Measurements from ENCODE around the gene KIF1A.

KIF1A gene

DNA sequence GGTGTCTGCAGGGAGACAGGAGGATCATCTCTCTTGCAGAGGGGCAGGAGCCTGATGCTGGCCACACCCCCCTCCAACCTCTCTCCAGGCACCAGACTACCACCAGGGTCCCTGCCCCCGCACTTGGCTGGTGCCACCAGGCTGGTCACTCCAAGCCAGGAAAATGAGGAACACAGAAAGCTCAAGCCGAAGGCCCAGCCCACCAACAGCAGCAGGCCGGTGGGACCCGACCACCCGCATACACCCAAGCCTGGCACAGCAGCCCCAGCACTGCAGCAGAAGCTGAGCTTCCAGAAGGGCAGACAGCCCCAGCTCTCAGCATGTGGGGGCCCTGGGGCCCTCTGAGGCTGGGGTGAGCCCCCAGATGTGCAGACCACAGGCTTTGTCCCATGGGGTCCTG, 52.7 kb downstream of the KIF1A start:
- DNase-seq (ENCODE audit: low spot score), result no peak

GRCh38 chr2:240766072-240766471, 53.9 kb downstream of the KIF1A start:
- no peak for DNase-seq (ENCODE audit: low spot score)

- no peak for DNase-seq (ENCODE audit: low spot score)
Measured at GRCh38 chr2:240765007-240765406, 55.0 kb downstream of the KIF1A start.

- DNase-seq (ENCODE audit: low spot score), result no peak
Measured at GRCh38 chr2:240764605-240765004, 55.4 kb downstream of the KIF1A start.

DNA sequence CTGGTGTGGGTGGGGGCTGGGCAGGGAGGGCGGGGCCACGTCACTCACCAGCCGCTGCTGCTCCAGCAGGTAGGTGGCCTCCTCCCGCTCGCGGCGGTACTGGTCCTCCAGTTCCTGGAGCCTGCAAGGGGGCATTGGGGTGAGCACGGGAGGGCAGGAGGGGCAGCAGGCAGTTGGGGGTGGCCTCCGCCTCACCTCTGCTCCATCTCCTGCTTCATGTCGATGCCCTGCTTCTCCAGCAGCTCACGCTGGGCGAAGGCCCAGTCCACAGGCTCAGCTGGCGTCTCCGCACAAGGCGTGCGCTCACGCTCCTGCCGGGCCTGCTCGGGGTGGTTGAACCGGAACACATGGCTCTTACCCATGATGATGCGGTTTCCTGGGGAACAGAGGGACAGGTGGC, 57.0 kb downstream of the KIF1A start:
- no peak for DNase-seq (ENCODE audit: low spot score)

- DNase-seq (ENCODE audit: low spot score), result no peak
Measured at GRCh38 chr2:240762249-240762648, 57.8 kb downstream of the KIF1A start.

- DNase-seq (ENCODE audit: low spot score), result no peak
Measured at GRCh38 chr2:240760576-240761246, 59.3 kb downstream of the KIF1A start.

DNA sequence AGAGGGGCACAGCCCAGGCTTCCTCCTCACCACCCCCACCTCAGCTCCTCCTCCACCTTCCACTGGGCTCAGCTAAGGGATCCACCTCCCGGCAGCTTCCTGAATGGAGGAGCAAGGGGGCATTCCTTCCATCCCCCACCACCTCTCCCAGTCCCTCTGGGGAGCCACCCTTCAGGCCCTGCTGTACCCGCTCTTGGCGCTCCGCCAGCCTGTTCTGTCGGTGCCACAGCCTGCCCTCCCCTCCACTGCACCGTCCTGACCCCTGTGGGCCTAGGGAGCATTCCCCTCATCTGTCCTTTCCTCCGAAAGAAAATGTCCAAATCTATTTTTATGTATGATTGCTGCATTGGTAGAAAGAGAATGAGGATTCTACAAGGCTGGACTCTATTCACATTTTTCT, 59.9 kb downstream of the KIF1A start:
- DNase-seq (ENCODE audit: low spot score), result no peak

DNA sequence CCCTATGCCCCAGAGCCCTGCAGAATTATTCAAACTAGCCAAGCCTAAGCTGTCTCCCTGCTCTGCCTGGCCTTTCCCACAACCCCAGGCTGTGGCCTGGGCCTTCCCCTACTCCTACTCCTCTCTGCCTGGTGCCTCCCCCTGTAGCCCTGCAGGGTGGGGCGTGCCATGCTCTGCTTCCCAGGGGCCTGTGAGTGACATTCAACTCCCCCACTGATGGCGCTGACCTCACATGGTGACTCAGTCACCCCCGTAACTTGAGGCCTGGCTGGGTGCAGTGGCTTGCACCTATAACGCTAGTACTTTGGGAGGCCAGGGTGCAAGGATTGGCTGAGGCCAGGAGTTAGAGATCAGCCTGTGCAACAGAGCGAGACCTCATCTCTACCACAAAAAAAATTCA, 60.6 kb downstream of the KIF1A start:
- DNase-seq (ENCODE audit: low spot score), result no peak

DNA sequence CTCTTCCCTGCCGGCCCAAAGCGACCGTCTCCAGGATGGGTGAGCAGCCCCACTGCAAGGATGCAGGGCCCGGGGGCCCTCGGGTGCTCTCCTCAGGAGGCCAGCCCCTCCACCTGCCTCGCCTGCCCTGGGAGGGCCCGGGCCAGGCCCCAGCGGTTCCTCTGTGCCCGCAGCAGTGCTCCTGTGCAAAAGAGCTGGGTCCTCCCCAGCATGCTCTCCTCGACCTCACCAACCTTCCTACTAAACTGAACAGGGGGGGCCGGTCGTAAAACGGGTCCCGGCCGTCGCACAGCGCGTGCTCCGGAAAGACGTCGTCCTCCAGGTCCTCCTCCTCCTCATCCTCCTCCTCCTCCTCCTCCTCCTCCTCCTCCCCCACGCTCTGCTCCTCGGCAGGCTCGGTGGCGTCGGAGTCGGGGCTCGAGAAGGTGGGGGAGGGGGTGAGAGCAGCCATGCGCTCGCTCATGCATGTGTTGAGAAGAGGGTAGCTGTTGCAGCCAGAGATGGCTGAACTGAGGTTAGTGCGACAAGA, 62.9 kb downstream of the KIF1A start:
- no peak for DNase-seq (ENCODE audit: low spot score)

GRCh38 chr2:240752209-240752608, 67.8 kb downstream of the KIF1A start:
- DNase-seq (ENCODE audit: low spot score), result no peak

DNA sequence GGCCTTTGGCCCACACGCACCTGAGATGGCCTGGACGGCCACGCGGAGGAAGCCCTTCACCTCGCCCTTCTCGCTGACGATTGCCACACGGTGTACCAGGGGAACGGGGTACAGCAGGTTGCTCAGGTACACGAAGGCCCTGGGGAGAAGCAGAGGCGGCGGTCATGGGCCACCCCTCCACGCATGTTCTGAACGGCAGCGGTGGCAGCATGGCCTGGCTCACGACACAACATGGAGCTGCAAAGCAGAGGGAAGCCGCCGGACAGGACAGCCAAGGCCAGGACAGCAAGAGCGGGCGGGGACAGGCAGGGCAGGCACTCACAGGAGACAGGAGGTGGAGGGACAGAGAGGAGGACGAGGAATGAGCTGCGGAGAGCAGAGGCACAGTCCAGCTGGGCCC, 69.6 kb downstream of the KIF1A start:
- no peak for DNase-seq (ENCODE audit: low spot score)

- no peak for DNase-seq (ENCODE audit: low spot score)
Measured at GRCh38 chr2:240749516-240749915, 70.5 kb downstream of the KIF1A start.

- DNase-seq (ENCODE audit: low spot score), result no peak
Measured at GRCh38 chr2:240747256-240747655, 72.8 kb downstream of the KIF1A start.

DNA sequence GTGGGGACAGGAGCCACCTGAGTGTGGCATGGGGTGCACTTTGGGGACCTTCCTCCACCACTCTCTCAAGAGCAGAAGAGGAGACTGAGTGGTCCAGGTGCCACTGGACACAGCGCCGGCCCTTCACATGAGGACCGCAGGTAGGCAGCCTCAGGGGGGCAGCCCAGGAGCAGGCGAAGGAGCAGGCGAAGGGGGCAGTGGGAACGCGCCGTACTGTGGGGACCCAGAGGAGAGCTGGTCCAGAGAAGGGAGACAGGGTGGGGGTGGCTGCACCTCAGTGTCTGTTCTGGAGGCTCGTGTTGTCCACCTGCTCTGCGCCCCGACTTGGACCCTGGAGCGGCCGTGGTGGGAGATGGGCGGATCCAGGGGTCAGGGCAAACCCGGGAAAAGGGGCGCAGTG, 73.3 kb downstream of the KIF1A start:
- no peak for DNase-seq (ENCODE audit: low spot score)

DNA sequence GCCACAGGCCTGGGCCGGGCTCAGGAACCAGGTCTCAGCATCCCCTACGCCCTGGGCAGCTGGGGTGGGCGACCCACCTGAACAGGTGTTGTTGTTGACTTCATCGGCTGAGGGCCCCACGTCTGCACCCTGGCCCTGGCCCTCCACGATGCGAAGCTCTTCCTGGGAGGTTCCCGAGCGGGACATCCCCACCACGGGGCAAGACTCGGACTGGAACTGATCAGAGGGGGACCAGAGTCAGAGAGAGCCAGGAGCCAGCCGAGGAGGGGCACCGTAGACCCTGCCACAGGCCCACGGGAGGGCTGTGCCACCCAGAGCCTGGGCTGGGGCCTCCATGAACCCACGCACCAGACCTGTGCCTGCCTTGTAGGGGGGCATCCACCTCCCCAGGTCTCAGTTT, 74.1 kb downstream of the KIF1A start:
- DNase-seq (ENCODE audit: low spot score), result no peak

GRCh38 chr2:240745456-240745855, 74.6 kb downstream of the KIF1A start:
- DNase-seq (ENCODE audit: low spot score), result no peak

DNA sequence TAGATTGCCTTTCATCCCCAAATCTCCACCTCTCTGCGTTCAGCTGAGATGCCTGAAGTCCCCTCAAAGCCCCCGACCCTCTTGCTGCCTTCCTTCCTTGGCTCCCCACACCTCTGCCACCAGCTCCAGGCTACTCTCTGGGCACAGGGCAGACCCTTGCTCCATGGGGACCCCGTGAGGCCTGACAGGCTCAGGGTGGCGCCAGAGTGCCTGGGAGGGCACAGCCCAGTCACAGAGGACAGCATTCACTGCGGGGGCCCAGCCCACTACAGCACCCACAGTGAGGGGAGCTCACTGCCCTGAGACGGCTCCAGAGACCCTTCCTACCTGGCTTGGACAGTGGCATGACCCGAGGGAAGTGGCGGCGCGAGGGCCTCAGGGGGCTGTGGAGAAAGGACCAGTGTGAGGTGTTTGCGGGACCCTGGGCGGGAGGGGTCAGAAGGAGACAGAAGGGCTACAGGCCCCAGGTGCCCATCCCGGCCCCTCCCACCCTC, 77.4 kb downstream of the KIF1A start:
- DNase-seq (ENCODE audit: low spot score), result no peak

- no peak for DNase-seq (ENCODE audit: low spot score)
Measured at GRCh38 chr2:240741091-240741490, 78.9 kb downstream of the KIF1A start.

GRCh38 chr2:240739797-240740196, 80.2 kb downstream of the KIF1A start:
- no peak for DNase-seq (ENCODE audit: low spot score)

DNA sequence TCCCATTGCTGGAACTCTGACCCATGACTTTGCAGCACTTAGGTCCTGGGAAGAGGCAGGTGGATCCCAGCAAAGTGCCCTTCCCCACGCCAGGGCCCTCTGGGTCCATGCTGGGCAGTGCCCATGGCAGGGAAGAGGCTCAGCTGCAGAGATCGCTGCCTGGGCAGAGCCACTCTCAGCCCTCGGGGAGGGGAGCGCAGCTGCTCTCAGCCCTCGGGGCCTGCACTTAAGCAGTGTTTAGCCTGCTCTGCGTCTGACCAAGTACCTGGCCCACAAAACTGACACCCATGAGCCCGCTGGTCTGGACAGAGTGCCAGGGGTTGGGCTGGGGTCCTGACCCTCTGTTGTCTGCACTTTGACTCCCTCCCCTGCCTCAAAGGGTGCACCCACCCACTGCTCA, 82.1 kb downstream of the KIF1A start:
- DNase-seq (ENCODE audit: low spot score), result no peak

- no peak for DNase-seq (ENCODE audit: low spot score)
Measured at GRCh38 chr2:240737512-240737911, 82.5 kb downstream of the KIF1A start.

DNA sequence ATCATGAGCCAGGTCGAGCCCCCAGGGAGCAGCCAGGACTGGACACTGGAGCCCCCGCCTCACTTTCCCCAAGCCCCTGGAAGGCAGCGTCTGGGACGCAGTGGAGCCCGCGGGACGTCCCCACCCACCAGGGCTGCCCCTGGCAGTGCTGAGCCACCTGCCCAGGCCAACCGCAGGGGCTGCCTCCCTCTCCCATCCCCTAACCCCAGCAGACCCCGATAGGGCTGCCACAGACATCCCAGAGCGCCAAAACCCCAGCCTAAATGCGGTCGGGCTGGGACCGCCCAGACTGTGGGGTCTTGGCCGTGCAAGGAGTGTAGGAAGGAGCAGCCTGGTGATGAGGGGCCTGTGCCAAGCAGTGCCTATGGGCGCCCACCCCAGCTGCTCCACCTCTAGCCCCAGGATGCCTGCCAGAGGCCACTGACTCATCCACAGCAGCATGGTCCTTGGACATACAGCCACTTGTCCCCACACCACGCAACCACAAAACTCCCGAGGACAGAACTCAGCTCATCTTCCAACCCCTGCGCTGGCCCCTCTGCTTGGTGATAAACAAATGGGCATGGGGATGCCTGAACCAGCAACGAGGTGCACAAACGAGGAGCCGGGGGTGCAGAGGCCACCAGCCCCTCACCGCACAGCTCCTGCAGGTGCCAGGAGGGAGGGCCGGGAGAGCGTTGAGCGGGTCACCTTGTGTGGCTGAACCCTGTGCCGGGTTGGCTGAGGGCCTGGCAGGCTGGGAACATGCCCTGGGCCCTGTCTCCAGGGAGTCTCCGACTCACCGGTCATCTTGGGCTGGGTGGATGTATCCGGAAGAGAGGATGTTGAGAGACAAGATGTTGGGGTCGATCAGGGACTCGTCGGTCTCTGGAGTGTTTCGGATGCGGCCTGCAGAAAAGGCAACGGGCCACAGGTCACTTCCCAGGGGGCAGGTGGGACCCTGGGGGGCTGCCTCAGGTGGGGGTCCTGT, 83.5 kb downstream of the KIF1A start:
- no peak for DNase-seq (ENCODE audit: low spot score)
